GM19324 (cell line): ENCODE data around the gene ZNF385B.
A peak's percentile ranks its signal among the peaks of the same experiment; 100 is the strongest.
"Not testable (repeated sequence)": the region's sequence is repeated elsewhere in the genome, so short reads cannot be mapped to it uniquely, and the experiment has no call there.

Experiments used
- ATAC-seq: cut with Tn5 transposase; IDR thresholded peaks from one replicate; pipeline ENCODE4 v1.9.1; 2021; ENCODE audit warnings: mild to moderate bottlenecking, moderate library complexity; ENCODE audit not compliant: unreplicated experiment, low FRiP score

The ZNF385B gene

DNA sequence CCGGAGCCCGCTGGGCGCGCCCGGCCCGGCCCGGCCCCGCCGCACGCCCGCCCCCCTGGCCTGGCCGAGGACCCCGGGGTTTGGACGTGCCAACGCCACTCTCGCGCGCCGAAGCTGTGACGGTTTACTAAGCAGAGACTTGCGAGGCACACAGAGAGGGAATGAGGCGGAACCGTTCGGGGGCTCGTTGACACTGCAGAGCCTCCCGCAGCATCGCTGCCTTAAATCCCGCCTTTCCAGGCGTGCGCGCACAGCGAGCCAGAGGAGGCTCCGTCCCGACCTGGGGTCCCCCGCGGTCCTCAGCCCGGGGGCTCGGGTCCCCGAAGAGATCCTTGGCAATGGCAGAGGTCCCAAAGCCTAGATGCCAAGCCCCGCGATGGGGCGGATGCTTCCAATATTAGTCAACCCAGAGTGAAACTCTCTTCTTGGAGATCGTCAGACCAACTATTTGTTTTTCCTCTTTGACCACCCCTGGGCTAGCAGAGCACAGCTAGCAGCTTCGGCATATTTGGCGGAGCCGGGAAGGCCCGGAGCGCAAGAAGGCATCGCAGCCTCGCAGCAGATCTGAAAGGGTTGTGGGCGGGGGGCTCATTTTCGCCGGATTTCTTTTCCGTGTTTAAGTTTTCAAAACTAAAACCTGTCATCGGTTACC lies at the start of gene ZNF385B:
Gene ZNF385B (minus strand): TSS at position 197 of the 652 bp plus-strand sequence.
- ATAC-seq = no peak

GRCh38 chr2:179910735-179911113 lies 49.3 kb upstream of the ZNF385B start:
- no peak for ATAC-seq

DNA sequence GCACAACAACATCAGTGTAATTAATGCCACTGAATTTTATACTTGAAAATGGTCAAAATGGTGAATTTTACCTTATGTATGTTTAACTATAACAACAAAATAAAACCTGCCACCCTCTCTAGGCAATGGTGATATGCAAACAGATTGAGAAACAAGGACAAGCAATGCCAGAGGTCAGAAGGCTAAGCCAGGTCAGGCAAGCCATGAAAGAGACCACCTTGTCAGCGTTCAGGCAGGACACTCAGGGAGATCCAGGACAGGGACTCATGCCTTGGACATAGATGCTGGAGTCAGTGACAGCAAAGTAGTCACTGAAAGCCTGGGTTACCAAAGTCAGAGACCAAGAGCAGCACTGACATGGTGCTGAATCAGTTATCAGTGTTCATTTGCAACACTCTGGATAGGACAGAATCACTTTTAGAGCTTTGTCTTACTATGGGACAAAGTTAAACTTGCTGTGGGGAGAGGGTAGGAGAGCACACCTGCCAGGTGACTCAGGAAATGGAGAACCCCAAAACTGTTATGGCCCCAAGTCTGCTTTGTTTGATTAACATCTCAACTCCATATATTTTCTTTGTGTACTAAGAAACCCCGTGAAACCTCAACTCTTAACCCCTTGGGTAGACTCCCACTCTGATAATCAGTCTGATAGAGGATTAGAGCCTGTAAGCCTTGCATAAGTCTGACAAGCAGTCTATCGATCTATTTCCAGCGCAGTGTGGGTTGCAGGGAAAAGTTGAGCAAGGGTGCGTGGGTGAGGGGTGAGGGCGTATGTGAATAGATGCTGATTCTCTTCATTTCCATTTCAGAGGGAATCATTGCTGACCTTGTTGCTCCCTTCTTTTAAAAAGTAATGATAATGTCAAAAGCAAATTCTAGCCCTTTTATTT lies 48.7 kb upstream of the ZNF385B start:
- ATAC-seq = no peak

- ATAC-seq = no peak
Observed at GRCh38 chr2:179900655-179901054, 39.2 kb upstream of the ZNF385B start.

GRCh38 chr2:179899666-179900065 lies 38.3 kb upstream of the ZNF385B start:
- ATAC-seq = no peak

GRCh38 chr2:179898873-179899272 lies 37.5 kb upstream of the ZNF385B start:
- ATAC-seq = peak; percentile 82

- no peak for ATAC-seq
Observed at GRCh38 chr2:179893616-179894015, 32.2 kb upstream of the ZNF385B start.

- no peak for ATAC-seq
Observed at GRCh38 chr2:179891237-179891636, 29.8 kb upstream of the ZNF385B start.

GRCh38 chr2:179890666-179891065 lies 29.3 kb upstream of the ZNF385B start:
- ATAC-seq = no peak

GRCh38 chr2:179888642-179889041 lies 27.2 kb upstream of the ZNF385B start:
- not testable (repeated sequence) for ATAC-seq

- no peak for ATAC-seq
Observed at GRCh38 chr2:179884193-179884592, 22.8 kb upstream of the ZNF385B start.

GRCh38 chr2:179882851-179883806 lies 21.7 kb upstream of the ZNF385B start:
- ATAC-seq = no peak

DNA sequence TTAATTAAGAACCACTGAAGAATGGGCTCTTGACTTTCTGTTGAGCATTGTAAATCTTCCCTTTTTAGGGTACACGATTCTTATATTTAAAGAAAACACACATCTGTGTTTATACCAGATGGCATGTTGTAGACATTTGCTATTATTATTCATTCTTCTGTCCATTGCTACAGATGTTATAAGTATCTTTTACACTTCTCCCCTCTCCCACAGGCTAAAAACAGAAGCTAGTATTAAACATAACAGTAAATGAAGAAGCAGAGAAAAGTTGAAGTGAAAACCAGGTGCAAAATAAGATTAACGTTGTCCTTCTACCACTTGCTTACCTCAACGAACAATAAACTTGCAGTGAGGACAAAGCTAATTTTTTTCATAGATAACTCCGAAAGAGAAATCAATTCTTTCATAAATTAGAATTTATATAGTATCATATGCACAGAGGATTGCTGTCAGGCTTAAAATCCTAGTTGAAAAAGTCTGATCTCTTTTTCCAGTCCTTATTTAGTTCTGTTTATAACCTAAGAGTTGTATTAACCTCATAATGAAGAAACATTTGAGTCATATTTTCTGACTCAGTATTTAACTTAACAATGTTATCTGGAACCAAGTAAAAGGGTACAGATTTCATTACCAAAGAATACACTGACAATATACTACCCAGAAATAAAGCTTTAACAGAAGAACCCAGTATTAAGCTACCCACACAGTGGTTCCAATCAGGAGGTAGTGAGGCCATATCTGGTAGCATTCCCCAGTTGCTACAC lies 16.4 kb upstream of the ZNF385B start:
- ATAC-seq = no peak

GRCh38 chr2:179876266-179876665 lies 14.9 kb upstream of the ZNF385B start:
- no peak for ATAC-seq

DNA sequence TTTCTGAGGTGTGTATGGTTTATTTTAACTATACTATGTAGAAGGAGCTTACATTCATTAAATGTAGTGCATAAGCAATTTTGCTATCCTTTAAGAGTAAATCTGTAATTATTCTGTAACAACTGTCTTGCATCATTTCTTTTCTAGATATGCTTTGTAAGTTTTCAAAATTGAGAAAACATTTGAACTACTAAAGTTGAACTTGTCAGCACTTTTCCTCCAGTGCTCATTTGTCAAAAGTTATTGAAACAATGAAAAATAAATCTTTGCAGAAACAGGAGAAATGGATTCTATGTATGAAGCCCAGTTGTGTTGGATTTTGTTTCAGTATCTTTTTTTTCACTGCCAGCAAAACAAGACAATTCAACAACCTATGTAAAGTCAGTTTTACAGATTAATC lies 14.5 kb upstream of the ZNF385B start:
- no peak for ATAC-seq

DNA sequence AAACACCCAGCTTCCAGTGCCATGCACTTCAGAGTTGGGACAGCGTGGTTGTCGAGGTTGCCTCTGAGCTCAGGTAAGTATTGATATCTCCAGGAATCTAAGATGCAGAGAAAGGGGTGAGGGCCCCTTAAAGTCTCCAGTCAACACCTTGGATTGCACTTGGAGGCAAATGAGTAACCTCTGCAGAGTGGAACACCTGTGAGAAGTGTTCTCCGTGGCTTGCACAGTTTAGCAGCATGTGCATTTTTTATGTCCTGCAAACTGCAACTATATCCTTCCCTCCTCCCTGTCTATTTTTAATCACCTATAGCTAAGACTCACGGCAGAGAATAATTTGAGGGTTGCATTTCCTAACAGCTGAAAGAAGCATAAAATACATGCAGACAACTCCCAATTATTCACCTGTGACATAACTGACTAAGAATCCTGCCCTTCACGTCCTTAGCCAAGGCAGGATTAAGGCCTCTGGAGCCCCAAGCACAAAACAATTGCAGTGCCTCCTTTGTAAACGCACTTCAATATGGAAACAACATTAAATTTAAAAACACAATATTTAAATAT lies 1.6 kb upstream of the ZNF385B start:
- no peak for ATAC-seq

GRCh38 chr2:179861027-179861415 lies 391 bp downstream of the ZNF385B start:
- ATAC-seq = no peak

DNA sequence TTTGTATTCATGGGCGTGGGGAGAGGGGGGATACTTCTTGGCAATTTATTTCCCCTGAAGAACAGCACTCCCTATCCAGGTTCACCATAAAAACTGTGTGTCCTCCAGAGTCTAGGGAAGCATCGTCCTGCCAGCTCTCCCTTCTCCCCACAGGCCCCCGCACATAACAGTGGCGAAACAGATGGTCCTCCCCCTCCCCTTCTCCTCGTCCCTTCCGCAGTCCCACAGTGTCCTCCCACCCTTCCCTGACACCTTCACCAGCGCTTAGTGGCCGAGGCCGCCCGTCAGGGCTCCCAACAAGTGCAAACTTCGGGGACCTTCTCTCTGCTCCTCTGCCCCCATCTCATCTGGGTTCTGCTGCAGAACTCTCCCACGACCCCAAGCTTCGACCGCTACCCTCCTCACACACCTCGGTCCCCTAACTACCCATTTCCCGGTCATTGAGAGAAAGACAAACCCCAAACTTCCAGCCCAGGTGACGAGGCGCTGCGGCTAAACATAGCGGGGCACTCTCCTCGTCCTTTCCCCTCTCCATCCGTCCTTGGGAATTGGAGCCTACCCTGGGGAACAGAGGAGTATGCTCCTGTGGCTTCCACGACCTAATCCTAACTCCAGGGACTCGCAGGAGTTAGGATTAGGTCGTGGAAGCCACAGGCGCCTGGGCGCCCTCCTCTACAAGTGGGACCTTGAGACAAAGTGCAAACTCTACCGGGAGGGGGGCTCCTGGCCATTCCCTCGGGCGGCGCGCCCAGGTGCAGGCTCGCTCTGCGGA lies 971 bp downstream of the ZNF385B start:
- no peak for ATAC-seq

DNA sequence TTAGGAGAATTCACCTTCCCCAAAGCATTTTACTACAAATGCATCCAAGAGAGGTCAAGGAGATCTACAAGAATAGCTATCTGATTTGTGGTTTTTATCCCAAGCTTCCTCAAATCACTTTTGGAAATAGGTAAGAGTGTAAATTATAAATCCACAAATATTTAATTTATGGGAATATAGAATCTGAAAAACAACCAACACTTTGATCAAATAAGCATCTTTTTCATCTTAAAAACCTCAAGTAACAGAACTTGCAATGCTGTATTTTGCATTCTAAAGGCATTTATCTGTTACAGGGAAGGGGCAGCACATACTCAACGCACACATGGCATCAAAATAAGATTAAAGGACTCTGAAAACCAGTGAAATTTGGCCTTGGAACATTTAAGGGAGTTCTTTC lies 1.9 kb downstream of the ZNF385B start:
- no peak for ATAC-seq
